ENCODE measurements around the gene VSX1.

DNA sequence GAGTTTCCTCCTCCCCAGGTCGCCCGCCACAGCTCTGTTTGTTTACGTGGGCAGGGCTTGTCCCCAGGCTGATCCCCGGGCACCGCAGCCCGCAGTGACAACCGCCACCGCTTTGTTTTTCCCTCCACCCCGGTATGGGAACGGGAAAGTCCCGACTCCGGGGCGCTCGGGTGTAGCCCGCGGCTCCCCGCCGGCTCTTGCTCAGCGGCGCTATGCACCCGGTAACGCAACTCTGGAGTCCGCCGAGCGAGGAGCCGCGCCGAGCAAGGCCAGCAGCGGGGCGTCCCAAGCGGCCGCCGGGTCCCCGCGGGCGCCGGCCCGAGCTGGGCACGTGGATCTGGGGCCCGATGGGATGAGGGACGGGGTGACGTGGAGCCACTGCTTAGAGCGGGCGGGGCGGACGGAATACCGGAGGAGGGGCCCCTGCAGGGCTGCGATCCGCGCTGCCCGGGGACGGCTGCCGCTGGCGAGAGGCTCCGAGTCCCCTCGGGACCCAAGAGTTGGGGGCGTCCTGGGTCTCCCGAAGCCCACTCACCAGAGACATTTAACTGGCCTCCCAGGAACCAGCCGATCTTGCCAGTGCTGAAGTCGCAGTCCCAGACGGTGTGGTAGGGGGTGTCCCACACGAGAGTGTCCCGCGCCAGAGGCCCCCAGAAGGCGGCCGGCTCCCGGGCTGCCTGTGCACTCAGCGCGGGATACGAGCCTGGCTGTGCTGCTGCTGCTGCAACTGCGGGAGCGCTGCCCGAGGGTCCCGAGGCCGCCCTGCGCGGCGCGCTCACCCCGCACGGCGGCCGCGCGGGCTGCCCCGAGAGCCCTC is 24.5 kb downstream of the VSX1 start:
- TF ChIP-seq POLR2A (IDR thresholded peaks at IDR 0.05; ENCODE audit: low read depth, low read length) (no peak; the same call in 1 of the 2 replicates), TAF1 (IDR thresholded peaks at IDR 0.05; ENCODE audit: borderline replicate concordance, low read depth, low read length) (no peak)

All from GM12892 (cell line).